Mononuclear cell (primary cell): ENCODE measurements around the gene VANGL1. TPM values are rescaled to one million over a fixed set of nuclear protein-coding genes. Genes with fewer than 3 reads are reported as not detected.

Source experiments
- total RNA-seq: library from RNA; depleted of rRNA; stranded (reverse); fragments of >200 nt; gene quantifications from one replicate; pipeline ENCODE4 v1.2.3, GENCODE V29; 2012

VANGL1 gene
- total RNA-seq, 1 donor = 1.9 TPM

Other genes starting within 250 kb of the VANGL1 start
- gene CASQ2, start 126.7 kb downstream of the VANGL1 start, total RNA-seq = not detected
- not detected for gene NHLH2, start 199.2 kb downstream of the VANGL1 start, total RNA-seq